NCI-H1417 (cell line): Measurements from ENCODE around the gene ZNF683.

Experiments
- DNase-seq, 3 experiments: peaks; one replicate each; lab custom pipeline; 2025; lab: John Stamatoyannopoulos, UW

Gene ZNF683

DNA sequence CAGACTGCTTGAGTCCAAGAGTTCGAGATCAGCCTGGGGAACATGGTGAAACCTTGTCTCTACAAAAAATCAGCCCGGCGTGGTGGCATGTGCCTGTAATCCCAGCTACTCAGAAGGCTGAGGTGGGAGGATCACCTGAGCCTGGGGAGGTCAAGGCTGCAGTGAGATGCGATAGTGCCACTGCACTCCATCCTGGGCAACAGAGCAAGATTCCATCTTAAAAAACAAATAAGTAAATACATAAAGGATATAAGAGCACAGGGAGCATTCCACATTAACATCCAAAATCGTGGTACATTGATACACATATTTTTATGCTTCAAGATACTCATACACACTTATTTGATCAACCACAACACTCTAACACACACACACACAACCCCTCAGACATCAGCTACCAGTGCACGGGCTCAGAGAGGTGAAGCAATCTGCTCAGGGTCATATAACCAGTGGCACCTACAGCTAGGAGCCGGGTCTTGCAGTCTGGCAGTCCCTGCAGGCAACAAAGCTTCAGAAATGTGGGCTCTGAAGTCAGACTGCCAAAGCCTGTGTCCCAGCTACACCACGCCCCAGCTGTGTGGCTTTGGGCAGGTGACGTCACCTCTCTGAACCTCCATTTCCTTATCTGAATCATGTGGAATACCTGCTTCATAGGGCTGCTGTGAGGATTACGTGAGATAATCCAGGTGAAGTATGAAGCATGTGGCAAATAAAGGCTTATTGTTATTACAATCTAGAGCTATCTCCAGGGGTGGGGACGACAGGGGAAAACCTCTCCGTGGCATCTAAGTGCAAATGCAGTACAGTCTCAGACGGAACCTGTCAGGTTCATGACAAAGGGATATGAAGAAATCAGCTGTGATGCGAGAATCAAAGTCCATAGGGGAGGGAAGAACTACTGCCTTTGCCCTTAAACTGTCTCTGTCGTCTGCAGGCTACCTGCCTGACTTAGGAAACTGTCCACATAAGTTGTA is 13.9 kb downstream of the ZNF683 start:
- no peak for DNase-seq

DNA sequence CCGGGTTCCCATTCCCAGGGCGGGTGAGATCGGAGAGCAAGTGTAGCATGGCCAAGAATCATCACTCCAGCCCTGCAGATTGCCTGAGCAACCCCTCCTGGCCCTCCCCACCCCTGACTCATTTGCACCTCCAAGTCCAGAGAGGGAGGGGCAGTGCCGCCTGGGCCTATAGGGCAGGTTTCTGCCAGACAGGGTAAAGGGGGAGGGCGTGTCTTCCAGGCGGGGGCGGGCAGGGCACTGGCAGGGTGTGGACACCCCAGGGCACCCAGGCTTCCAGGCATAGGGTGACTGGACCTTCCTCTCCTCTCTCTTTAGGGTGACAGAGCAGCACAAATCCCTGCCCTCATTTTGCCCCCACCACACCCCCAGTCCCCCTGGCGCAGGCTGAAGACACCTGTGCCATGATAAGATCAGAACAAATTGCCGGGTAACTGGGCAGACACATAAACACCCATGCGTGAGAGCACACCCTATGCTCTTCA is 15.4 kb downstream of the ZNF683 start:
- no peak for DNase-seq

DNA sequence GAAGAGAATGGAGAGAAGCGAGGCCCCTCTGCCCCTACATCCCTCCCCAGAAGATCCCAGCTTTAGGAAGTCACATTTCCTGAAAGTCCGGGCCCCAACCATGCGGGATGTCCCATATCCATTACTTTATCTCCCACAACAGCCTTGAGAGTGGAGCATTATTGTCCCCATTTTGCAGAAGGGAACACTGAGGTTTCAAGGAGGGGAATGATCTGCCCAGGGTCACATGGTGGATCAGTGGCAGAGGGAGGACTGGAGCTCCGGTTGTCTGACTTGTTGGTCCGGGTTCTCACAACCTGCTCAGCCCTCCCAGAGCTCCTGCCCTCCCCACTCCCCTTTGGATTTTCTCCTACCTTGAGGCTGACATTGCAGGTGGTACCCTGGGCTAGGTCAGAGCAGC is 16.4 kb downstream of the ZNF683 start:
- no peak for DNase-seq

DNA sequence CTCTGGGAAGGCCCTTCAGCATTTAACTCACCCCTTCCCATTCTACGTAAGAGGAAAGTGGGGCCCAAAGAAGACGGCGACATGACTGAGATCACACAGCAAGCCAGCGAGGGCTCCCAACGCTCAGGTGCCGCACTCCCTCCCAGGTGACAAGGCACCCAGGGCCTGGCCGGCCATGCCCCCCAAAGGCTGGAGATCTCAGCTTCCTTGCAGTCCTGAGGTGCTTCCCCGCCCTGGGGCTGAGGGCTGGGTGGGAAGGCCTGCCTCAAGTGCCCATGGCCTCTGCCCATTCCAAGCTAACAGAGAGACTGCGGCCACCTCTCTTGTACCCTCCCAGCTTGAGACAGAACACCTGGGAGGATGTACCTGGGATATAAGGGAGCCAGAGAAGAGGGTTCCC is 17.6 kb downstream of the ZNF683 start:
- no peak for DNase-seq

DNA sequence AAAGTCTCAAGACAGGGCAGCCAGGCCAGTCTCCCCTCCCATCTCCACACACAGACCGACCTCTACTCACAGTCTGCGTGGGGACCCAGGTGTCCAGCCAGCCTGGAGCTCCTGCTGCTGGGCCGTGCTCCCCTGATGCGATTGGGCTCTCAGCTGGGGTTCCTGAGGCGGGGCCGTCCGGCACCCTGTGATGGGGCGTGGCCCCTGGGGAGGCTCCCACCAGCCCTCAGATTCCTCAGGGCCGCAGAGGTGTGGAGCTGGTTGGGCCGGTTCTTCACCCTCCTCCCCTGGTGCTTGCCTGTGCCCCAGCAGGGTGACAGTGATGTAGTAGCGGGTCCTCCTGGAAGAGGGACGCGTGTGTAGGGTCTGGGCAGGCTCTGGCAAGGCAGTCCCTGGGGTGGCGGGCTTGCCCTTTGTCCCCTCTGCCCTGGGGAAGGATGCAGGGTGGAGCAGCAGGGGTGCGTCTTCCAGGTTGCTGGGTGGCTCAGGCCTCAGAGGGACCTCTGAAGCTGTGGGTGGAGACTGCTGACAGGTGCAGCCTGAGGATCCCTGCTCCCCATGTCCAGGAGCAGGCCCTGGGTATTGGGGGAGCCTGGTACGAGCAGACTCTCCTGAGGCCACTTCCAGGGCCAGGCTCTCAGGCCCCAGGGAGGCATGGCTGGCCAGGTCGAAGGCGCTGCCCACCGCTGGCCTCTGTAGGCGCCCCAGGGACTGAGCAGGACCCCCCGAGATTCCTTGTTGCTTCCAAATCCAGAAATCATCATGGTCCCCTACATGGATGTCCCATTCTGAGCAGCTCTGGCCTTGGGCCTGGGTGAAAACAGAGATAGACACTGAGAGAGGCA is 18.4 kb downstream of the ZNF683 start, which contains the start of gene CRYBG2:
Gene CRYBG2 (minus strand): TSS at position 155 of the 845 bp plus-strand sequence. CDS start 7,473 bp downstream, outside the sequence.
- peak in 2 of 3 experiments; percentile 20 to 42 for DNase-seq

DNA sequence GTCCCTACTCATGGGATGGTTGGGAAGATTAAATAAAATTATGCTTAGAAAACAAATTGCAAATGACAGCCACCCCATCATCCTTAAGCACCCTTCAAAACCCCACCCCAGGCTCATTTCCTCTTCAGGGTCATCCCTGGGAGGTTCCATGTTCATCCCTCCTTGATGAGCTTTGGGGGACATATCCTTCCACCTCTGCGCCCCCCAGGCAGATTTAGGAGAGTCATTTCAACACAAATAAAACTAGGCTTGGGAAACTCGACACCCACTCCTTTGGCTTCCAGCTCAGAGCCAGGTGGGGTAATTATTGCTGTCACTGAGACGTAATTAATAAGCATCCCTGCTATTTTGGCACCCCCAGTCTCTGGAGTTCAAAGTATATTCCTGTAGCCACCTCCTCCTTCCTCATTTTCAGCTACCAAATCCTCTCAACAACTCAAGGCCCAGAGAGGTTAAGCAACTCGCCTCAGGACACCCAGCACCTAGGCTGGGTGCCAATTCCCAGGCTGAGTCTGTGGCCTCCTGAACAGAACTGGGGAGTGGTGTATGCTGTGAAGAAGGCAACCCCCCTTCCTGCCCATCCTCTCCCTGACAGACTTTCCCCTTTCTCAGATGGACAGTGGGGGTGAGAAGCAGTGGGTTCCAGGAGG is 19.2 kb downstream of the ZNF683 start:
- DNase-seq, result peak in 2 of 3 experiments; percentile 24 to 62

DNA sequence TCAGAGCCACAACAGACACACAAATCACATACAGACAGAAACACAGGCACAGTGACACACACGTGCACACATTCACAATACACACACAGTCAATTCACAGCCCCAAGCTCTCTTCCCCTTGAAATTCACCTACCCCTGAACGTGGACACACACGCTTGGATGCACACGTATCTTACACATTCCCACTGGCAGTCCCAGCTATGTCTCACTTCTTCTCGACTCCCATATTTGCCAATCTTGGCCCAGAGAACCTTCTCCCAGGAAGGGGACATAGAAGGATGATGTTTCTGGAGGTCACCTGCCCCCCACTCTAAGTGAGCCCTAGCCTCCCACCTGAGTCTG is 20.2 kb downstream of the ZNF683 start:
- DNase-seq, result no peak

DNA sequence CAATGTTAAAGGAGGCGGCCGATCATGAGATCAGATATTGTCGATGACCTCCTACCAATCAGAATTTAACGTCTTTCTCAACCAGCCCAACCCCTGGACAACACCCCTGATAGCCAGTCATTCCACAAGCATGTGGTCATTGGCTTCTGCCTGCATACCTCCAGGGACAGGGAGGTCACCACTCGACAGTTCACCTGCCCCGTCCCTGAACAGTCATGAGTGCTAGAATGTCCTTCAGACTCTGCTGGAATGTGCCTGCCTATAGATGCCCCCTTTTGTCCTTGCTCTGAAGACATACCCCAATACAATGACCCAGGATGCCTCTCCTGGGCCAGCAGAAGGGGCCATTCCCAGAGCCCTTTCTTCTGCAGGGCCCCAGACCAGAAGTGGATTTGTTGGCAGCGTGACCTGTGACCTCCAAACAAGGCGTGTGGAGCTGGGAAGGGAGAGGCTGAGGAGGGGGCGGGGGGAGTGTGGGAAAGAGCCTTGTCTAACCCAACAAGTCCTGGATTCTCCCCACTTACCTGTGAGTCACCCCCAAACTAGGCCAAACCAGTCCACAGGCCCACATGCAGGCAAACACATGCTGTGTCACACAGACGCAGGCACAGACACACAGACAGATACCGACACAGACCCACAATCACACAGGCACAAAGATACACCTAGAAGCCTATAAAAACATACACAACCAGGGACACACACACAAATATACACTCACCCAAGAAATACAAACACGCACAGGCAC is 20.8 kb downstream of the ZNF683 start:
- DNase-seq, result no peak

DNA sequence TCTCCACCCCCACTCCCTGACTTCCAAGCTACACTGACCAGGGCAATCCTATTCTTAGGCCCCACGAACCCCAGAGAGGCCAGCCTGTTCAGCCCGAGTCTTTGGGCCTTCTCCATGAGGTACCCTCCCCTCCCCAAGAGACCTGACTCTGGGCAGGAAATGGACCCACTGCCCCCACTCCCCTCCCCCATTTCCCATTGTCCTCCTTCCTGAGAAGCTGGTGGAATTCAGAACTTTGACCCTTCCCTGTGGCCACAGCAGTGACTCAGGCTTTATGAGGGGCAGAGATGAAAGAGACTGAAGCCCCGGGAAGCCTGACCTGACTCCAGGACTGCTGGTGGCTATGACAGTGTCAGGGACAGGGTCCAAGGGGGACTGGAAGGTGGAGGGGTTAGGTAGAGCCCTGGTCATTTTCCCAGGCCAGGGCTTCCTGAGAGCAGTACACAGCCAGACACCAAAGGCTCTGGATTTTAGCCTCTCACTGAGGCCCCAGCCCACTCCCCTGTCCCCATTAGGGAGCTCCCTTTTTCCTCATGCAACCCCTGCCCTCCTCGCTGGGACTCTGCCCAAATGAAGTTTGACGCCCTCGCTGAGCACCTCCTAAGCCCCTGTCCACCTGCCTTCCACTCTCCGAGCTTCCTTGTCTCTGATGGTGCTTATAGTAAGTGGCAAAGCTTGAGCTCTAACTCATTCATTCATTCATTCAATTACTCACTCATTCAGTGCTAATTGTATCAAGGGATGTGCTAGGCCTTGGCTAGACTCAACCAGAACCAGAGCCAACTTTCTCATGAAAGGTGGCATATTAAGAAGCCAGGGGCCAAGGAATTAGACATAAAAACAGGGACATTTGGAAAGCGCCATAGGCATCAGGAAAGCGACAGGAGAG is 21.6 kb downstream of the ZNF683 start:
- DNase-seq, result no peak

DNA sequence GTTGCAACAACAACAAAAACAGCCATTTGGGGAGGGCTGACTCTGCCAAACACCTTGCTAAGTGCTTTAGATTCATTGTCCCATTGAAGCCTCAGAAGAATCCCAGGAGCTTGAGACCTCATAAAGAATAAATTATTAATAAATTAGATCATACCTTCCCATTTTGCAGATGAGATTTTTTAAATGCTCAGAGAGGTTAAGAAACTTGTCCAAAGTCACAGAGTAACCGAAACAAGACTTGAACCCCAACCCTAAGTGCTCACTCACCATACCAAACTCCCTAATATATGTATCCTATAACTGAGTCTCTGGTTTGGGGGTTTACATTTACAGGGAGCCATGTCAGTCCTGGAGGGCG is 22.2 kb downstream of the ZNF683 start:
- DNase-seq, result no peak

DNA sequence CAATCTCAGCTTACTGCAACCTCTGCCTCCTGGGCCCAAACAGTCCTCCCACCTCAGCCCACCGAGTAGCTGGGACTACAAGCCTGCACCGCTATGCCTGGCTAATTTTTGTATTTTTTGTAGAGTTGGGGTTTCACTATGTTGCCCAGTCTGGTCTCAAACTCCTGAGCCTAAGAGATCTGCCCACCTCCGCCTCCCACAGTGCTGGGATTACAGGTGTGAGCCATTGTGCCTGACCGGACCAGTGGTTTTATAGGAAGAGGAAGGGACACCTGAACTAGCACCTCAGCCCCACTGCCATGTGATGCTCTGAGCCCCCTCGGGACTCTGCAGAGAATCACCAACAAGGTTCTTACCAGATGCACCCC is 22.7 kb downstream of the ZNF683 start:
- DNase-seq, result no peak

DNA sequence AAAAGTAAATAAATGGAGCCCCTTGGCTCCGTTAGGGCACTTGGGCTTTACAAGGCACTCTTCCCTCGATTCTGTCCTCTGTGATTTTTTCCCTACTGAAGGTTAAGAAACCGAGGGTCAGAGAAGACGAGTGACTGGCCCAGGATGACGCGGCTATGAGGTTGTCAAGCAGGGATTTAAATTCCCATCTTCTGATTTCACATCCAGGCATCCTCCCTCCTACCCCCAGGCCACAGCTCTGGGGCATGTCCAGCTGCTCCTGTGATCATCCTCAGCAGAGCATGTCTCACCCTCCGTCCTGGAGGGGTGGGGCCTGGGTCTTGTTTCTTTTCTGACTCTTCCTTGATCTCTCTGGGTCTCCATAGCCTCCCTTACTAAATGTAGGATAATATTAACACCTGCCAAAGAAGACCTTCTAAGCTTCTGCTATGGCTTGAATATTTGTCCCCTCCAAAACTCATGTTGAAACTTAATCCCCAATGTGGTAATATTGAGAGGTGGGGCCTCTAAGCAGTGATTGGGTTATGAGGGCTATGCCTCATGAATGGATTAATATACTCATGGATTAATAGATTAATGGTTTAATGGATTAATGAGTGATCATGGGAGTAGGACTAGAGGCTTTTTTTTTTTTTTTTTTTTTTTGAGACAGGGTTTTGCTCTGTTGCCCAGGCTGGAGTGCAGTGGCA is 23.2 kb downstream of the ZNF683 start:
- DNase-seq, result no peak

DNA sequence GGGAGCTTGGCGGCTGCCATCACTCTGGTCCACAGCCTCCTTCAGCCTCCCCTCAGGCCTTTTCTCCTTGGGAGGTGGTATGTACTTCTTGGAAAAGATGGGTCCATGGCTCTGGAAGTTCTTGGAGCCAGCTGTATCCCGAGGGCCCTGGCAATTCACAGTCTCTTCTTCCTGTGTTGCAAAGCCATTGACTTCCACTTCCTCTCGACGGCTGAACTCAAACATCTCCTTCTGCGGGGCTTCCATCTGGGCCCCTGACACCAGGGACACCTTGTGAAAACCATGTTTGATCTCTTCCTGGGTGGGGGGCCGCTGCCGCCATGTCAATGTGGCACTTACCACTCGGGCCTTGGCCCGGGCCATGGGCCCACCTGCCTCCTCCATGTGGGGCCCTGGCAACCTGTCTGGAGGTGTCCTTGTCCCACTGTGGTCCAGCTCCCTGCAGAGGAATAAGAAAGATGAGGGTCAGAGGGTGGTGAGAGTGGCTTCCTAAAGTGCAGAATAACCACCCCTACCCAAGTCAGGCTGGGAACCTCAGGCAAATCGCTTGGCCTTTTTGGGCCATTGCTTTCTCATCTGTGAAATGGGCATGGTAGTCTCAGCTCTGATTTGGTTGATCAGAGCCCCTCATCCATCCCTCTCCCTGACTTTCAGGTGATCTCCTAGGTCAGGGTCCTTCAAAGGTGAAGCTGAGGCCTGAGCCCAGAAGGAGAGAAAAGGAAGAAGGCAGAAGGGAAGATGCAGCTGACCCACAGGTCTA is 26.1 kb downstream of the ZNF683 start:
- DNase-seq, result no peak

DNA sequence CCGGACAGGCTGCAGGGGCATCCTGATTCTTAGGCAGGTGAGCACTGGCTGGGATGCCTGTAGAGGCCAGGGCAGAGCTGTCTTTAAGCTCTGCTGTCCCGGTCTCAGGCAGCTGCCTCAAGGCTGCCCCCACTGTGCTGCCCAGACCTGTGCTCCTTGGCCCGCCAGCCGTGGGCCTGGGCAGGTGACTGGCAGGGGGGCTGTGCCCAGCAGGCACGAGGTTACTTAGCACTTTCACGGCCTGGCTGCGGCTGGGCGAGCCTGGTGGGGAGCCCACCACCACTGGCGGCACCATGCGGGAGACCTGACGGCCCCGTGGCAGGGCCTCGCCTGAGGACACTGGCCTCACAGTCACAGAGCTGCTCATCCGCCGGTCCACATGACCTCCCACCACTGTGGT is 26.8 kb downstream of the ZNF683 start:
- DNase-seq, result no peak

DNA sequence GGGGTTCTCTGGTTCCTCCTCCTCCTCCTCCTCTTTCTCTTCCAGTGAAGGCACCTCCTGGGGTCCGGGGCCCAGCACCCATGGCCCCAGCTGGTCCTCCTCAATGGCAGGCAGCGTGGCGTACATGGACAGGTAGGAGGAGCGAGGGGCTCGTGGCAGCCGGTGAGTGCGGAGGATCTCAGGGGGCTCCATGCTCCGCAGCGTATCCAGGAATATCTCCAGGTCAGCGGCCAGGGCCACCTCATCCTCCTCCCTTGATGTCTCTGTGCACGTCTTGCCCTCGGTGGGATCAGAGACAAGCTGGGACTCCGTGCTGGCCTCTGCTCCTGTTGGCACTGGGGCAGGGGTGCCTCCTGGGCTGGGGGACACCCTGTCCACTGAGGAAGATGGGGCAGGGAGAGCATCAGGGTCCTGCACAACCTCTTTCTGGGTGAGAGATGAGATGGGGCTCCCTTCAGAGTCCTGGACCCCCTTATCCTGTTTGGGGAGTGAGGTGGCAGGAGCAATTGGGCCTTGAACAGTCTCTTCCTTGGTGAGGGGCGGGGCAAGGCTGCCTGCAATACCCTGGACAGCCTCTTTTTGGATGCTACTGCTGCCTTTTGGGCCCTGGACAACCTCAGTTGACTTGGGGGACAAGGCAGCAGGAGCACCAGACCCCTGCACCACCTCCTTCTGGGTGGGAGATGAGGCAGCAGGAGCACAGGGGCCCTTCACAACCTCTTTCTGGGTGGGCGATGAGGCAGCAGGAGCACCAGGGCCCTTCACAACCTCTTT is 28.2 kb downstream of the ZNF683 start:
- DNase-seq, result no peak

DNA sequence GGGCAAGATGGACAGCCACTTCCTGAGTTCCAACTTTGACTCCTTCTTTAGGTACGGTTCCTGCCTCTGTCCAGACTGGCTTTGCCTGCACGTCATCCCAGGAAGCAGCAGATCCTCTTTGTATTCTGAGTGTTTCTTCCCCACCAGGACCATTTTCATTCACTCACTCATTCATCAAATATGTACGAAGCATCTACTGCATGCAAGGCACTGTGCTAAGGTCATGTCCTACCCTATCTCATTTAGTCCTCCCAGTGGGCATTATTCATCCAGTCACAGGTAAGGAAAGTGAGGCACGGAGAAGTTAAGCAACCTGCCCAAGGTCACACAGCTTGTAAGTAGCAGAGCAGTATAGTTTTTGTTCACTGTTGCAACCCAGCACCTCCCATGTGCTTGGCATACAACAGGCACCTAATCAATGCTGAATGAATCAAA is 32.5 kb downstream of the ZNF683 start:
- DNase-seq, result no peak

DNA sequence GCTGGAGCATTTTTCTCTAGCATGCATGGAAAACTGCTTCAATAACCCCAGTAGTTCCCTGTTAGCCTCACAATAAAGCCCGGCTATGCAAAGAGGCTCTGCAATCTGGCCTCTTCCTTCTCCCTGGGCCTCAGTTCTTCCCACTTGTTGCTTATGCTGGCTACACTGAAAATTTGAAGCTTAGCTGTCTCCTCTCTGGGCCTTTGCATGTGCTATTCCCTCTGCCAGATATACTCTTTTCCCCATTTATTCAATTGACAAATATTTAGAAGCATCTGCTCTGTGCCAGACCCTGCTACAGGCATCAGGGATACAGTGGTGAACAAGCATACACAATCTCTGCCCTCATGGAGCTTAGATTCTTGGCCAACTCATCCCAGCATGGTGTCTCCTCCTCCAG is 33.9 kb downstream of the ZNF683 start:
- no peak for DNase-seq

DNA sequence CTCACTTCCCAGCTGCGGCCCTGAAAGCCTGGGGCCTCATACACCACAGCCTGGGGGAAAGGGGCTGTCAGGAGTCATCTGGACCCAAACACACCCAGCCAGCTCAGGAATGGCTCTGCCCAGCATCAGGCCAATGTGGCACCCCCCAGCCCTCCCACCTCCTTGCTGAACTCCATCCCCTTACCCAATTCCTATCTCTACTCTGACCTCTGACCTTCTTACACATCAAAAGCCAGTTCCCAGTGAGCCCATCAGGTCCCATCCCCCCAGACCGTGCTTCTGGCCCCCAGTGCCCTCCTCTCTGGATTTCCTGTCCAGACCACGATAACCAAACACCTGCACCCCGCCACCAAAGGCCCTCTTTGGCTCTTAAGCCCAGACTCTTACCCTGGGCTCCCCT is 34.9 kb downstream of the ZNF683 start:
- no peak for DNase-seq

DNA sequence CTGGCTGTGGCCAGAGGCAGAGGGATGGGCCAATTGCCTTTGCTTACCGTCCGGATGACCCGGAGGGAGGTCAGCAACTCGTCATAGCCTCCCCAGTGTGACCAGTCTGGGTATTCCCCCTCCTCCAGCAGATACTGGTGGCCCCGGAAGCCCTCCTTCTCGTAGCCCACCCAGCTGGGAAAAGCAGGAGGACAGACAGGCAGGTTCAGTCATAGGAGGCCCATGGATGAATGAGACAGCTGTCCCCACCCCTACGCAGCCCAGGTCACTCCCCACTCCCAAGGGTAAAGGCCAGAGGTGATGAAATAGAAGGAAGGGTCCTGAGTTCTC is 35.4 kb downstream of the ZNF683 start:
- DNase-seq, result no peak
